Measurements from ENCODE around the gene ZIC4.

ZIC4 gene

DNA sequence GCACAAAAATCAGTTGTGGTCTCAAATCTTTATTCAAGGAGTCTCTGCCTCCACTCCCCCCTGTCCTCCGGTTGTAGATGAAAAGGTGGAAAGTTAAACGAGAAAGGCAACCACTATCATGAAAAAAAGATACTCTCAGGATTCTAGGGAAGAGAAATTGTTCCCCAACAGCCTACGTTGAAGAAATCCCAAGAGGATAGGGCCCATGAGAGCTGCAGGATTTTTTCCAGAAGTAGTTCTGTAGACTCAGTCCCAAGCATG is 17.1 kb upstream of the ZIC4 start:
- no peaks in the 10 kb centered on the region for H3K9me3 Mint-ChIP-seq

DNA sequence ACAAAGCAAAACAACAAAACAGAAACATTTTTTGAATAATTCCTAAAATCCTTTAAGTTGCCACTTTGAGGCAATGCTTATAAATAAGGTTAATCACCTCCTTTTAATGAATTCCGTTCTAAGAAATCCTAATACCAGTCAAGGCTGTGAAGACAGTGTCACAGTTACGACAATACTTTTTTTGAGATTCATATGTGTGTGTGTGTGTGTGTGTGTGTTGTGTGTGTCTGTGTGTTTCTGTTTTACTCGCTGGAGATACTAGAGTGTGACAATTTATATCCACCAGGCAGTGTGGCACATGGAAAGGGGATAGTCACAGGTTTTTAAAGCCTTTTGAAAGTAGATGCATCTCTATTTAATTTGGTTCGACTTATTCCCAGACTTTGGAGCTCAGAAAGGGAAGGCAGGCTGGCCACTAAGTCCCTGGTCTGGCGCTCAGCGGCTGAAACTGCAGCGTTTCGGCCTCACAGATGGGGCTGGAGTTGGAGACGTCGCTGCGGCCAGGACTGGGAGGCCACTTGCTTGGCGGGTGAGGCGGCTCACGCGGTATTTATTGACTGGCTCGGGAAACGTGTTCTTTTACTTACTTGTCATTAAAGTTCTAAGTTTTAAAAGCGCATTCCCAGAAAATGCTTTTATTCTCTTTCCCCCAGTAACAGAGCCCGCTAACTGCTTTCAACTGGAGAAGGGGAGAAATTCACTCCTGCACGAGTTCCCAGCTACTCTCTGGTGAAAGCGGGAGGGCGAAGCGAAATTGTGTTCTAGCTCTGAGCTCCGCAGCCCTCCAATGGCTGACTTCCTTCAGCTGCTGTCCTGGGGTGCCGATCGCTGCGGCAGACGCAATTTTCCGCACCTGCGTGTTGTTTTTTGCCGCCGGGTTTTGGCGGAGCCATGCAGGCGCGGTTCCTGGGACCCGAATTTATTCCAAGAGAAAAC is 16.5 kb upstream of the ZIC4 start:
- H3K27me3 Mint-ChIP-seq (ENCODE audit: low read depth, poor library complexity), result peaks cover 96% of the 10 kb centered on the region
- no peaks in the 10 kb centered on the region for H3K36me3 Mint-ChIP-seq (ENCODE audit: low read depth)
- no peaks in the 10 kb centered on the region for H3K9me3 Mint-ChIP-seq
- TF ChIP-seq, protein P1, sequence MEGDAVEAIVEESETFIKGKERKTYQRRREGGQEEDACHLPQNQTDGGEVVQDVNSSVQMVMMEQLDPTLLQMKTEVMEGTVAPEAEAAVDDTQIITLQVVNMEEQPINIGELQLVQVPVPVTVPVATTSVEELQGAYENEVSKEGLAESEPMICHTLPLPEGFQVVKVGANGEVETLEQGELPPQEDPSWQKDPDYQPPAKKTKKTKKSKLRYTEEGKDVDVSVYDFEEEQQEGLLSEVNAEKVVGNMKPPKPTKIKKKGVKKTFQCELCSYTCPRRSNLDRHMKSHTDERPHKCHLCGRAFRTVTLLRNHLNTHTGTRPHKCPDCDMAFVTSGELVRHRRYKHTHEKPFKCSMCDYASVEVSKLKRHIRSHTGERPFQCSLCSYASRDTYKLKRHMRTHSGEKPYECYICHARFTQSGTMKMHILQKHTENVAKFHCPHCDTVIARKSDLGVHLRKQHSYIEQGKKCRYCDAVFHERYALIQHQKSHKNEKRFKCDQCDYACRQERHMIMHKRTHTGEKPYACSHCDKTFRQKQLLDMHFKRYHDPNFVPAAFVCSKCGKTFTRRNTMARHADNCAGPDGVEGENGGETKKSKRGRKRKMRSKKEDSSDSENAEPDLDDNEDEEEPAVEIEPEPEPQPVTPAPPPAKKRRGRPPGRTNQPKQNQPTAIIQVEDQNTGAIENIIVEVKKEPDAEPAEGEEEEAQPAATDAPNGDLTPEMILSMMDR (IDR thresholded peaks at IDR 0.05), result no peak
- H3K4me3 Mint-ChIP-seq, result peak overlapping the region; percentile 79
- peaks cover 41% of the 10 kb centered on the region for H3K4me1 Mint-ChIP-seq
- peak; percentile 52 for DNase-seq
- no peak overlapping the region for H3K27ac Mint-ChIP-seq

More for the DNA sequence above, 17.1 kb upstream of the ZIC4 start:
- peak overlapping the region; percentile 79 for H3K4me3 Mint-ChIP-seq
- H3K36me3 Mint-ChIP-seq (ENCODE audit: low read depth), result no peaks in the 10 kb centered on the region
- H3K27ac Mint-ChIP-seq, result no peak overlapping the region
- H3K27me3 Mint-ChIP-seq (ENCODE audit: low read depth, poor library complexity), result peaks cover 93% of the 10 kb centered on the region
- TF ChIP-seq, protein P1 (IDR thresholded peaks at IDR 0.05), result no peak
- DNase-seq, result no peak
- H3K4me1 Mint-ChIP-seq, result peaks cover 41% of the 10 kb centered on the region

DNA sequence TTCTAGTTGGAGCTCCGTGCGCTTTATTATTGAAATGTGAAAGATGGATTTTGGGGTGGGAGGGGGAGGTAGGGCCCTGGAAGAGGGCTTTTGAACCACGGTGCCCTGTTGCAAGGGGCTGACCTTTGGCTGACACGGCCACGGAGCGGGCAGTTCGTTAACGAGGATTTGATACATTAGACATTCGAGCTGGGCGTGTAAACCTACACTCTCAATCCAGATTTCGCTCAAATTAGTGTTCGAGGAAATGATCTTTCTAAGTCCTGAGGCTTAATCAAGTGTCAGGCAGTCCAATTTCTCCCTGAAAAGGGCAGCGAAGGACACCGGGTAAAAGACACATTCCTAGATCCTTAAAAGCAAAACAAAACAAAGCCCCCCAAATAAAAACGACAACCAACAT is 15.9 kb upstream of the ZIC4 start:
- no peaks in the 10 kb centered on the region for H3K36me3 Mint-ChIP-seq (ENCODE audit: low read depth)
- no peak overlapping the region for H3K27ac Mint-ChIP-seq
- H3K4me1 Mint-ChIP-seq, result peaks cover 41% of the 10 kb centered on the region
- peak overlapping the region; percentile 79 for H3K4me3 Mint-ChIP-seq
- H3K9me3 Mint-ChIP-seq, result no peaks in the 10 kb centered on the region
- TF ChIP-seq, protein P1 (IDR thresholded peaks at IDR 0.05), result no peak
- H3K27me3 Mint-ChIP-seq (ENCODE audit: low read depth, poor library complexity), result peaks cover 96% of the 10 kb centered on the region
- DNase-seq, result no peak

DNA sequence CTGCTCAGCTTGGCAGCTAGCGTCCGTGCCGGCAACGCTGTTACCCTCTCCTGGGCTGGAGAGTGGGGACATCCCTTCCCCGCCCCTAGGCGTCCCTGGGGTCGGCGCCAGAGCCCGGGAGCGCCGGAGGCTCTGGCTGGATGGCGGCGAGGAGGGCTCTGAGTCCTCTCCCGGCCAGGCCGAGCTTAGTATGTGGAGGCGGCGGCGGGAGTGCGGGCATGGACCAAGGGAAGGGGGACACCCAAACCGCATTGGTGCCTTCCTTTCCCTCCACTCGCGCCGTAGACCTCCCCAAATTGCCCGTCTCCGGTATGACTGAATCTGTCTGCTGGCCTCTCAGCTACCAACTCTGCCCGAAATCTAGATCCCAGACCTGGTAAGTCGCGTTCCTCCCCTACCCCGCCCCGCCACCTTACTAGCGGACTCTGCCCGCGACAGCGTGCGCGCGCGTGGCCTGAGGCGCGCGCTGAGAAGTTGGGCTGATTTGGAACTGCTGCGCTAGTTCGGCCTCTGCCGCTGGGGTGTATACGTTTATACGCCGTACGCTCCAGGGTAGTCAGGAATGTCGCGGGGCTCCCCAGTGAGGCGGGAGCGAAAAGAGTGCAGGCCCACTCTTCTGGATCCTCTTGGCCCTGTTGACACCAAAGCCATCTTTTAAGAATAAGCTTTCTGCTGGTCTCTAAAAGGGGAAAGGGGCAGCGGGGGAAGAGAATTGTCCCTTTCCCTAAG is 15.0 kb upstream of the ZIC4 start:
- Mint-ChIP-seq H3K27ac (no peak overlapping the region), H3K4me1 (peaks cover 41% of the 10 kb centered on the region), H3K9me3 (no peaks in the 10 kb centered on the region), H3K36me3 (ENCODE audit: low read depth) (no peaks in the 10 kb centered on the region), H3K4me3 (peak overlapping the region; percentile 79), H3K27me3 (ENCODE audit: low read depth, poor library complexity) (peaks cover 100% of the 10 kb centered on the region)
- TF ChIP-seq, protein P1 (IDR thresholded peaks at IDR 0.05), result no peak
- peak; percentile 55 for DNase-seq

DNA sequence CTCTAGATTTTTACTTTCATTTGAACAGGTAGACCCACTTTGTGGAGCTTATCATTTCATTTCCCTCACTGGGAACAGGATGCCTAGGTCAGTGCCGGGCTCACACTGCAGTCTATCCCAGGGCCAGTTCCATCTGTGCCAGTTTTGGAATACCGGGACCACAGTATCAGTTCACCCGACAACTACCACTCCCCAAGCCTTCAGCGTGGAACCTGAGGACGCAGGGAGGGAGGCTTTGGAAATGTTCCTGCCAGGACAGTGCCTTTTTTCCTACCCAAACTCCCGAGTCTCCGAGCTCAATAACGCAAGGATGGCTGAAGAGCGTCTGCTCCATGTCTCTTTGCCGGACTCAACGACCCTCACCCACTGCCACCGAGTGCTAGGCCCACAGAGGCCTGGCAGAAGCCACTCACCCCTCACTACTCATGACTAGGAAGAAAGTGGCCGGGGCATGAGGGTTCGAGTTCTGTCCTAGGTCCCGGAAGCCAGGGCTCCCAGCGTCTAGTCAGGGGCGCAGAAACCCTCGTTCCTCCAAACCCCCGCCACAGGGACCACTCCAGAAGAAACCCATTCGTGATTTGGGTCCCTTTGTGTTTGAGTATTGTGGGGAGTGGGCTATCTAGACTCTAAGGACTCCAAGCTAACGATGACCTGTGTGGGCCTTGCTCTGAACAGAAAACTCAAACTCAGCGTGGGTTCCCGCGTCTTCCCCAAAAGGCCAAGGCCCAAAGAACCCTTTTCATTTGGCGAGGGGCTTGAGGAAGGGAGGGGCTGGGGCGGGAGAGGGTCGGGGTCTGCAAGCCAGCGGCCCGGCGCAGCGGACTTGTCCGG is 14.2 kb upstream of the ZIC4 start:
- Mint-ChIP-seq H3K4me1 (peaks cover 41% of the 10 kb centered on the region), H3K4me3 (peak overlapping the region; percentile 38)

More for the DNA sequence above, 14.2 kb upstream of the ZIC4 start:
- Mint-ChIP-seq H3K36me3 (ENCODE audit: low read depth) (no peaks in the 10 kb centered on the region), H3K9me3 (no peaks in the 10 kb centered on the region), H3K27ac (no peak overlapping the region), H3K27me3 (ENCODE audit: low read depth, poor library complexity) (peaks cover 100% of the 10 kb centered on the region)
- TF ChIP-seq, protein P1 (IDR thresholded peaks at IDR 0.05), result no peak
- no peak for DNase-seq
